GM10847 (cell line): Measurements from ENCODE around the gene SESN3.

Experiments used
- POLR2A ChIP-seq: IDR thresholded peaks from 2 replicates; pipeline ENCODE4 v1.6.1; 2011; ENCODE audit not compliant: insufficient read length; ENCODE audit errors: extremely low read depth

Gene SESN3

GRCh38 chr11:95128602-95129001, 102.4 kb downstream of the SESN3 start:
- no peak for TF ChIP-seq POLR2A

- TF ChIP-seq POLR2A, result no peak
Measured at GRCh38 chr11:95123556-95123955, 107.4 kb downstream of the SESN3 start.

- no peak for TF ChIP-seq POLR2A
Measured at GRCh38 chr11:95121698-95122097, 109.3 kb downstream of the SESN3 start.

GRCh38 chr11:95119361-95120060, 111.5 kb downstream of the SESN3 start:
- TF ChIP-seq POLR2A, result no peak

- no peak for TF ChIP-seq POLR2A
Measured at GRCh38 chr11:95115597-95115996, 115.4 kb downstream of the SESN3 start.
